Stimulated activated CD4-positive, alpha-beta T cell treated with anti-CD3 and anti-CD28 coated beads, Interleukin-4, amount 100 ng/mL, for 24 hours (primary cell): Measurements from ENCODE around the gene LGALS7.

Experiments
- DNase-seq: peaks from one replicate; pipeline ENCODE4 v3.0.0-alpha.2; 2020

The LGALS7 gene

DNA sequence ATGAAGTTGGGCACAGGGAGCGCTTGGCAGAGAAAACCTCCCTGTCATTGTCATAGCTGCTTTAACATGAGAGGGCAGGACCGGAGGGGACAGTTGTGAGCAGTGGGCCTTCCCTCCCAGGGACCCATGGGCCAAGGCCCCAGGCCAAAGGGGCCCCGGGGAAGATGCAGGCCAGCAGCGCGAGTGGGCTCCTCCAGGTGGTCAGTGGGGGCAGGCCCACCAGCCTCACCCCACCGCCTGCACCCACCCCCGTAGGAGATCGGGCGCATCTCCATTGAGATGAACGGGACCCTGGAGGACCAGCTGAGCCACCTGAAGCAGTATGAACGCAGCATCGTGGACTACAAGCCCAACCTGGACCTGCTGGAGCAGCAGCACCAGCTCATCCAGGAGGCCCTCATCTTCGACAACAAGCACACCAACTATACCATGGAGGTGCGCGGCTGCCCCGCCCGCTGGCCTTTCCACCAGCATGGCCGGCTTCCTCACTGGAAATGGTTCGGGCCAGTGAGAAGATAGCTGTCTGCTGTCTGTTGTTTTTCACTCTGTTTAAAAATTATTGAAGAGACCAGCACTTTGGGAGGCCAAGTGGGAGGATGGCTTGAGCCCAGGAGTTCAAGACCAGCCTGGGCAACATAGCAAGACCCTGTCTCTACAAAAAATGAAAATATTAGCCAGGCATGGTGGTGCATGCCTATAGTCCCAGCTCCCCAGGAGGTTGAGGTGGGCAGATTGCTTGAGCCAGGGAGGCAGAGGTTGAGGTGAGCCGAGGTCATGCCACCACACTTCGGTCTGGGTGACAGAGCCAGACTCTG is 47.6 kb downstream of the LGALS7 start:
- no peak for DNase-seq

DNA sequence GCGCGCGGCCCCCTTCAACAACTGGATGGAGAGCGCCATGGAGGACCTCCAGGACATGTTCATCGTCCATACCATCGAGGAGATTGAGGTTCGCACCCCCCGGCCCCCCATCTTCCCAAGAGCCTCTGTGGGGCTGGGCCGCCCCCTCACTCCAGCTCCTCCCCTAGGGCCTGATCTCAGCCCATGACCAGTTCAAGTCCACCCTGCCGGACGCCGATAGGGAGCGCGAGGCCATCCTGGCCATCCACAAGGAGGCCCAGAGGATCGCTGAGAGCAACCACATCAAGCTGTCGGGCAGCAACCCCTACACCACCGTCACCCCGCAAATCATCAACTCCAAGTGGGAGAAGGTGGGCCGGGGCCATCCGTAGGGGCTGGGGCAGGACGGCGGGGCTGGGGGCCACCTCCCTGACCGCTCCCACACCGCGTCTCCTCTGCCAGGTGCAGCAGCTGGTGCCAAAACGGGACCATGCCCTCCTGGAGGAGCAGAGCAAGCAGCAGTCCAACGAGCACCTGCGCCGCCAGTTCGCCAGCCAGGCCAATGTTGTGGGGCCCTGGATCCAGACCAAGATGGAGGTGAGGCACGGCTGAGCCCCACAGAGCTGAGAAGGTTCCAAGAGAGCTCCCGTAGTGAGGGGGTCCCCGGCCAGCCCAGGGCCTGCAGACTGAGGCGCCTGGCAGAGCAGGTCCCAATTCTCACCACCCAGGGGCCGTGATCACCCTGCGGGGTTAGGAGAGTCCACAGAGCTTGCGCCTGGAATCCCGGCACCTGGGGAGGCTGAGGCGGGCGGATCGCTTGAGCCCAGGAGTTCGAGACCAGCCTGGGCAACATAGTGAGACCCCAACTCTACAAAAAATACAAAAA is 49.1 kb downstream of the LGALS7 start:
- DNase-seq, result no peak

DNA sequence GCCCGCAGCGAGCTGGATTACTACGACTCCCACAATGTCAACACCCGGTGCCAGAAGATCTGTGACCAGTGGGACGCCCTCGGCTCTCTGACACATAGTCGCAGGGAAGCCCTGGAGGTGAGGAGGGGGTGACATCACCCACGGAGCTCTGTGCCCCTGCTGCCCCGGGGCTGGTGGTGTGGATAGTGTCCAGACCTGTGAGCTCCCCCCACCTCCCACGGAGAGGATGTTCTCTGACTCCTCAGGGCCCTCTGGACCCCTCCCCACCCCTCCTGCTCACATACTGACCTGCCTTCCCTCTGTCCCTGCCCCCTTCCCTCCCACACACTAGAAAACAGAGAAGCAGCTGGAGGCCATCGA is 49.7 kb downstream of the LGALS7 start:
- DNase-seq, result no peak

DNA sequence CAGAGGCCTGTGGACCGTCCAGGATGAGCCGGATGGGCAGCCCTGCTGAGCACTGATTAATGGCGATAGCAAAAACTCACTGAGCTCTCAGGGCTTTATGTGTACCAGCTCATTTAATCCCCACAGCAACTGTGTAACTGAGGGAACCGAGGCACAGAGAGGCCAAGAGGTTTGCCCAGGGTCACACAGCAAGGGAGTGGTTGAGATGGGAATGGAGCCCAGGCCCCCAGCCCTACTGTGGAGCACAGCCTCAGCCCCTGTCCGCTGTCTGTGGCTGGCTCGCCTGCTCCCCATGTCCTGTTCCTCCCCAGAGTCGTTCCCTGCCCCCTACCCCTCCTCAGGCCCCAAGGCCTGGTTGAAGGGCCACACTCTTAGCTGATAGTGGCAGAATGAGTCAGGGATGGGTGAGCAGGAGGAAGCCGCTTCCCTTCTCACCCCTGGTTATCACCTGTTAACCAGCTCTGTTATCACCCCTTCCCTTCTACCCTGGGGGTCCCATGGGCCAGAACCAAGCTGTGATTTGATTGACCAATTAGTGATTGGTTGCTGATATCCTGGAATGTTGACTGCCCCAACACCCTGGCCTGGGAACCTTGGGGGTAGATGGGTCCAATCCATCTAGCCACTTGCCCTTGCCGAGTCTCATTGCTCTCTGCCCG is 50.2 kb downstream of the LGALS7 start:
- no peak for DNase-seq

DNA sequence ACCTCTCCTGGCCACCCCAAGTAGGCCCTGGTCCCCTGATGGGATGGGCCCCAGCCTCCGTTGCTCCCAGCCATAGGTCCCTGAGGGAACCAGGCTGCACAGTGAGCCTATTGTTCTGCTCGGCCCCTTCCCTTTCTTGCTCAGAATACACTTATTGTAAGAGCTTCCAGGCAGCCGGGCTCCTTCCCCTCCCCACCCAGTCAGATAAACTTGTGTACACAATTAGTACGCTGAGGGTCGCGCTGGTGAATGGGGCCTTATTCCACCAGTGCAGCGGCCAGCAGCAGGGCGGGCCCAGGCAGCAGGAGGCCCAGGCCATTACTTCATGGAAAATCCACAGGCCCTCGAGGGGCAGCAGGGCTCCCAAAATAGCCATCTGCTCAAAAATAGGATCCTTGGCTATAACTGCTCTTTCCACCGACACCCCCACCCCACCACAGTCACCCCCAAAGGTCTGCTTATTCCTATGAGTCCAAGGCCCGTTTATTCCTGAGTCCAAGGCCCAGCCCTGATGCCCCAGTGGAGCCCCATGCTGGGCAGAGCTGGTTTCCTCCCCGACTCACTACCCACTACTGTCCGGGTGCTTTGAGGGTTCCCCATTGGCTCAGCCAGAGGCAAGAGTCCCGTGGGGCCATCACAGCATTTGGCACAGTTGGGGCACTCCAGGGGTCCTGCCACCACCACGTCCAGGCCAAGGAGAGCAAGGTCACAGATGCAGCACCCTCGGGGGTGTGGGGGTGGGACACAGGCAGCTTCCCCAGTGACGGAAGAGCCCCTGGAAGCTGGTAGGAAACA is 51.1 kb downstream of the LGALS7 start:
- DNase-seq, result no peak

DNA sequence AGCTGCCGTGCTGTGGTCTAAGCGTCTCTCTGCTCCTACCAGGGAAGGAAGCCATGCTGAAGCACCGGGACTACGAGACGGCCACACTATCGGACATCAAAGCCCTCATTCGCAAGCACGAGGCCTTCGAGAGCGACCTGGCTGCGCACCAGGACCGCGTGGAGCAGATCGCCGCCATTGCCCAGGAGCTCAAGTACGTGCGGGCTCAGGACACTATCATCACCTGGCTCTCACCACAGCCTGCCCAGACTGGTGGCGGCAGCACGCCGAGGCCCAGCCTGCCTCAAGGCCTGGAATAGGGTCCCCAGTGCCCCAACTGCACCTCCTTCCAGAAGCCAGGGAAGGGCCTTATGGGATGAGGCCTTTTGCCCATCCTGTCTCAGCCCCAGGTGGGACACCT is 51.8 kb downstream of the LGALS7 start:
- no peak for DNase-seq
